Raji (cell line): ENCODE measurements around the gene GPBAR1.

Source experiments
- POLR2A ChIP-seq: IDR thresholded peaks from 2 replicates; pipeline ENCODE4 v1.6.1; 2011; ENCODE audit warnings: low read depth, low read length, control low read depth; ENCODE audit not compliant: insufficient read depth

The GPBAR1 gene

DNA sequence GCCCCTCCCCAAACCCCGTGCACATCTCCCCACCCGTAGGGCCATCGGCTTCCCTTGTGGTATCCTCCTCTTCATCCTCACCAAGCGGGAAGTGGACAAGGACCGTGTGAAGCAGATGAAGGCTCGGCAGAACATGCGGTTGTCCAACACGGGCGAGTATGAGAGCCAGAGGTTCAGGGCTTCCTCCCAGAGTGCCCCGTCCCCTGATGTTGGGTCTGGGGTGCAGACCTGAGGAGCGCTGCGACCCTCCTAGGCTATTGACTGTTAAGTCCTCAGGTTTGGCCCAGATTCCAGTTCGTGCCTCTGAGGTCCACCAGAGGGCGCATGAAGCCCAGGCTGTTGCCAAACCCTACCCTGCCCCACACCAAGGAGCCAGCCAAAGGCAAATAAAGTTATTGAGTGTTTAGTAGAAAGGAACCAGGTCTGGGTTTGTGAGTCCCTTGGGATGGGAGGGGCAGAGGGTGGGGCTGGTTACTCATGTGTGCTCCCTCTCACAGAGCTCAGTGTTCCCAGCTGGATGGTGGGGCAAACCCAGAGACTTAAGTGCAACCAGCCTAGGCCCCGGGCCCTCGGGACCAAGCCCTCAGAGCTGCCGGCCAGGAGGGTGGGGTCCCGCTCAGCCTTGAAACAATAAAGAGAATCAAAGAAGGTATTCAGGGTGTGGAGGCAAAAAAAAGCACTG is 11.9 kb downstream of the GPBAR1 start:
- TF ChIP-seq POLR2A, result 0 out of 2 replicates have a peak, but pooled peaks have one; percentile 17

DNA sequence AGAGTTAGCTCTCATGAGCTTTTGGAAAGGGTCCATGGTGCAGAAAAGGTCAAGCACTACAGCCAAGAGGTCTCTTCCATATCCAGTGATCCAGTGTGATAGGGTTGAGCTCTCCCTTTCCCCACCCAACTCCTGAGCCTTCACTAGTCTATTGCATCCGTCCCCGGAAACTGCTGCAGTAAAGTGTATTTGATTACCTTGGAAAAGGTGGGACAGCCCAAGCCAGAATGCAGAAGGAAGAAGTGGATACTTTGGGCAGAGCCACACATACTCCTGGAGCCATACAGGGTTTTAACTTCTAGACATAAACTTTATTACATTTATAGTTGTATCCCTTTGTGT is 13.1 kb downstream of the GPBAR1 start:
- no peak for TF ChIP-seq POLR2A

DNA sequence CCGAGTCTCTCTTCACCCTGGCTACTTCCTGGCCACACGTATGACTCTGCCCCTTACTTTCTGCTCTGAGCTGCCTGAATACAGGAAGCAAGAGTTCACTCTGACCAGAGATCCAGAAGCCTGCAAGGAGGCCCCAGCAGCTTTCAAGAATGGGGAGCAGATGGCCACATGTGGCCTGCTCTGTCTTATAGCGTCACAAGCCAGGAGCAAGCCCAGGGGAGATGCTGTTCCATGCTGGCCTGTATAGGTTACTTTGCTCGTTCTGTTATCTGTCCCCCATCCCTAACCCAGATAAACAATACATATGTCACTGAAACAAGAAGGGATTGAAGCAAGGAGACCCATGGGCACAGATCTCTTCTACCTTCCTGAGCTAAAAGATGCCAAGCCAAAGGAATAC is 13.8 kb downstream of the GPBAR1 start:
- no peak for TF ChIP-seq POLR2A

DNA sequence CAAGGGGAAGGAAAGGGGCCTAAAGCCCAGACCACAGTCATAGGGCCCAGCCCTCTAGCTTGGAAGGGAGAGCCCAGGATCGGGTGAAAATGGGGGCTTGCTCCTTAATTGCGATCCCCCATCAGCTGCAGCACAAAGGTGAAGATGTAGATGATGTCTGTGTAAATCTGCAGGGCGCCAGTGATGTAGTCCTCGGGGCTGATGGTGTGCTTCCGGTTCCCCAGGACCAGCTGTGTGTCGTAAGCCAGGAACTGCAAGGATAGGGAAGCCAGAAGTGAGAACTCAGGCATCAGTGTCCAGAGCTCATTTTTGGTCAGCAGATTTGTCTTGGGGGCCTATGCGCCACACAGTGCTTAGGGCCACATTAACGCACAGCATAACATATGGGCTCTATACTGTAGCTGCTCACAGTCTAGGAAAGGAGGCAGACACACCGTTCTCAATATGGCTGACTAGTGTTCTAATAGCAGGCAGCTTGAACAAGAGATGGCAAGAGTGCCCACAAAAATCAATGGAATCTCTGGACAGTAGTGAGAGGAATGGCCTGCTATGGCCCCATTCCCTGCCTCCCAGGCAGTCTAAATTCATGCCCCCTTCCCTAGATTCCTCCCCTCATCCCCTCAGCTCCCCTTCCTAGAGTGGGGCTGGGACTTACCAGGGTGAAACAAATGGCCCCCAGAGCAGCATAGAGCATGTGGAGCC is 14.7 kb downstream of the GPBAR1 start:
- TF ChIP-seq POLR2A, result no peak

DNA sequence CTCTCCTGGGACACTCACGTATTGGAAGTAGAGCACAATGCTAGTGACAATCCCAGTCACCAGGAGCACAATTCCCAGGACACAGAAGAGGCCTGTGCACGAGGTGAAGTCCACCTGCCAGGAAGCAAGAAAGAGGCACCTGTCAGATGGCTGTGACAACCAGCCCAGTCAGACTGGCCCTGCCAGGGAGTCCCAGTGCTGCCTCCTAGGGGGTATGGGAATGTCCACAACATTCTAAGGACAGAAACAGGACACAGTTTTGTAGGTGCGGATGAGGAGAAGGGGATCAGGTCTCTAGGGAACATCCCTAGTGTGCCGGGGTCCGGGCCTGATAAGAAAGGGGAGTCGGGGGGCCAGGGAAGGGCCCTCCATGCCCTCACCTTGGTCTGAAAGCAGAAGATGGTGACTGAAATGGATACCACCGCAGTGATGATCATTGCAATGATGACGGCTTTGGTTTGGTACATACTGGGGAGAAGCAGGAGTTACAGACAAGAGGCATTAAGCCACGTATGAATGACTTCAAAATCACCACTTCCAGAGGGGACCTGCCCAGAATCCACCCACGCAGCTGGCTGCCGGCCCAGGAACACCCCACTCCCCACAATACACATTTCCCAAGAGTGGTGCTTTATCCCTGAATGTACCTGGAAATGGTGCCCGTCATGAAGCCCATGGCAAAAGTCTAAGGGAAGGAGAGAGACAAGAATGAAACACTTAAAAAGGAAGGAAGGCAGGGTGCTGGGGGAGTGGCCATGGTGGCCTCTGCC is 16.4 kb downstream of the GPBAR1 start:
- no peak for TF ChIP-seq POLR2A

DNA sequence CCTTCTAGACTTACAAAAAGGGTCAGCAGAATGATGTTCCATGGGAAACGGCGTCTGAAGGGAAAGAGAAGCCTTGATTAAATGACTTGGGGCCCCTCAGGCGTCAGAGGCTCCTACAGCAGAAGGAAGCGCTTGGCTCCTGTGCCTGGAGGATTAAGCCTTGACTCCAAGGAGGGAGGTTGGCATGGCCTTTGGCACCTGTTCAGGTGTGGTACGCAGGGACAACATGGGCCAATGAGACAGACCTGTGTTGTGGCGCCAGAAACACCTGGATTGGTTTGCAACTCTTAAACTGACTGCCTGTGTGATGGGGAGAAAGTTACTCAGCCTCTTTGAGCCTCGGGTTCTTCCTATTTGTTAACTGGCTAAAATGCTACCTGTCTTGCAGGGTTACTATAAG is 17.1 kb downstream of the GPBAR1 start:
- no peak for TF ChIP-seq POLR2A

DNA sequence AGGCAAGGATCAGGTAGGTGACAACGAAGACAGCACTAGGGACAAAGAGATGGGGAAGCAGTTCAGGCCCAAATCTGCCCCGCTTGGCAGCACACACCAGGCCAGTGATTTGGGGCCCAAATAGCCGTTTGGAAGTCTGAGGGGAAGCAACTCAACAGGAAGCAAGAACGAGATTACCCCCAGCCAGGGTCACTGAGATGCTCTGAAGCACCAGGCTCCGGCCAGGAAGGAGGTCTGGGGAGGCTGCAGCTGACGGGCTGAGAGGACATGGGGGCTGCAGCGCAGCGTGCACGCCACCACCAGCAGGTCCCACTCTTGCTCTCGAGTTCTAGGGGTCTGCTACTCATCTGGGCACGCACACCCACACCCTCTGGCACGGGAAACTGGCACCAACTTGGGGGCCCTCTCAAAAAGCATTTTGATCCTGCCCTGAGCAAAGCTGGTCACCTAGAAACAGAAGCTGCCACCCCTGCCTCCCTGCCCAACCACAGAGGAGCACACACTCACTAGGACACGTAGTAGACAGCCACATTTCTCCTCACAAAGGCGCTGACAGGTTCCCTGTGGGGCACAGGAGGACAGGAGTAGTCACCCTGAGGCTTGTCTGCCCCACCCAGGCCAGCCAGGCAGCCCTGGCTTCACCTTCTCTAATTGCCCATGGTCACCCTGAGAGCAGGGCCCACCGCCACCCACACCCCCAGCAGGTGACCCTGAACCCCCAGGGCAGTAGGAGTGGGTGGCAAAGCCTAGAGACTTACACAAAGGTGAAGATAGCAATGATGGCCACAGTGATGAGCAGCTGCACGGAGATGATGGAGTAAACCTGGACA is 17.9 kb downstream of the GPBAR1 start:
- TF ChIP-seq POLR2A, result no peak

DNA sequence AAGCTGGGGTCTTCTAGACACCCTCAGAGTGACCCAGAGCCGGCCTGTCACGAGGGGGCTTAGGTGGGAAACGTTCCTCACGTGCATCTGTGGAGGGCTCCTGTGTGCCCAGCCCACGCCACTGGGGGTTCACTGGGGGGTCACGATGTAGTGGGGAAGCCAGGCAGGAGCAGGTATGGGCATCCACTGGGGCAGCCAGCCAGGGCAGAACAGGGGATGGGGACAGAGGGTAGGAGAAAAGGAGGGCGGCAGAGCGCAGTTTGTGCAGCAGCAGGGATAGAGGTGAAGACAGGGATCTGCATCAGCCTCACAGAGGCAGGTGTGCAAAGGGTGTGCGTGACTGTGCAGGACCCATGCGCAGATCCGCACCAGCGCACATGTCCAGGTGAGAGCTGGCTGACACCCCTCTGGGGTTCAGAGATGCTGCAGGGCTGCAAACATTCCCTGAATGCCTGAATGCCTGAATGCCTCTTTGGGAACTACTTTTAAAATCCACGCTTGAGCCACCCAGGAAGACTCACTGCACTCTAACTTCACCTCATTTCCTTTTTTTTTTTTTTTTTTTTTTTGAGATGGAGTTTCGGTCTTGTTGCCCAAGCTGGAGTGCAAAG is 19.6 kb downstream of the GPBAR1 start:
- no peak for TF ChIP-seq POLR2A

DNA sequence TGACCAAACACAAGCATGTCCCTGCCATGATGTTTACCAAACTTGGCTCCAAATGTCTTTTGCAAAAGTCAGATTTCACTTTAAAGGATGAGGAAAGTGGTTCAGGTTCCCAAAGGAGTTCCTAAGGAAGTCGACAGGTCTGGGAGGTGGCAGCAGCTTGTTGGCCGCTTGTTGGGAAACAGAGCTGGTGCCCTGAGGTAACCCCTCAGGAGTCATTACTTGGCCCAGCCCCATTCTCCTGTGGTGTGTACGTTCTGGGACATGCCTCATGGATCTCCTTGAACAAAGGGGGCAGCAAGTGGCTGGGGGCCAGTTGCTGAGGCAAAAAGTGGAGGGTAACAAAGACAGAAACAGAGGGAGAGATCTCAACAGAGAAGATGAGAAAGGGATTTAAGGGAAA is 20.6 kb downstream of the GPBAR1 start:
- no peak for TF ChIP-seq POLR2A

DNA sequence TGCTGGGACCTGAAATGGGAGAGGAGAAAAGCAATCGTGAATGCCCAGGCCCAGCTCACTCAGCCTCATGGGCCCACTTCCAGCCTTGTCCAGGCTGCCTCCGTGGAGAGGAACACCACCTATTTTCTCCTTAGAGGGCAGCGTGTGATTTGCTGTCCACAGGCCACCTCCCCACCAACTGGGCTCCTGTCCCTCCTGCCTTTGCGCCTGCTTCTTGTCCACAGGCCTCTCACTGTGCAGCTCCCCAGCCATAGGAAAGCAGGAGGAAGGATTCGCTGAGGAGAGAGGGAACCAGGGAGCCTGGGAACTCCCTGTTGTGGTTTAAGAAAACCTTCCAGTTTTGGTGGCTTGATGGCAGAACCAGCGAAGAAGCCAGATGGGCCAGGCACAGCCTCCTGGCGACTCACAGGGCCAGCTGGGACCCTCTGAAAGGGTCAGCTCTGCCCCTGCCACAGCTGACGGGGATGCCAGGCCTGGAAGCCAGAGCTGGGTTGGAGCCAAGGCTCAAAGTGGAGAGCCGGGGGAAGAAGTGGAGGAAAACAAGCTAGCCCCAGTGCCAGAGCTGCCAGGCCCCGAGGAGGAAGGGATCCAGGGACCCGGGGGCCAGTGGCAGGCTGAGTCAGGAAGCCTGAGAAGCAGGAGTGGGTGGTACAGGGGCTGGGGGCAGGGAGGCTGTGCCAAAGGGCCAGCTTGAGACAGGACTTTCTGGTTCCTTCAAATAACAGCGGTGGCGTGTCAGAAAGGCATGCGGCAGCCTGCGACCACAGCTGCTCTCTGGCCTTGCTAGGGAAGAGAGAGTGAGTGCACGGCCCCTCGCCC is 21.6 kb downstream of the GPBAR1 start:
- no peak for TF ChIP-seq POLR2A

DNA sequence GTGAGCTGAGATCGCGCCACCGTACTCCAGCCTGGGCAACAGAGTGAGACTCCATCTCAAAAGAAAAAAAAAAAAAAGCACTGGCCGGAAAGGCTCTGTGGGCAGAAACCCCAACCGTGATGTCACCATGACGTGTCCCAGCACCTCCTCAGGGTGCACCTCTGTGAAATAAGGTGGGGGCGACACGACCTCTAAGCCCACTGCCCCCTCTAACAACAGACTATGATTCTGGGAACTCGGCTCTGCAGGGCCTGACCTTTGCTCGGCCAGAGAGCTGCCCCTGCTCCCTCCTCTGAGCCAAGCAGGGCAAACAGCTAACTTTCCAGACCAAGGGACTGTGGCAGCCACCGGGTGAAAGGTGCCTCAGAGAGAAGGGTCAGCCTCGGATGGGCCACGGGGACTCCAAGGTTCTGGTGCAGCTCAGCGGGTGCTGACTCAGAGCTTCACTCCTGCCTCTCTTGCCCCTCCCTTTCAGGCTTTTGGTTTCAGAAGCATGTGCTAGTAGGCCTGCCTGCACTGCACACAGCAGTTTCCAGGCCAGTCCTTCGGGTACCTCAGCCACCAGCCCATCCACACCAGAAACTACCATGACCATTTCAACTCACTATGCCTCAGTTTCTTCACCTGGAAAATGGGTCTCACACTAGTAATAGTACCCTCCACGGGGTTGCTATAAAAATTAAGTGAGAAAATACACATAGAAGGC is 23.4 kb downstream of the GPBAR1 start:
- TF ChIP-seq POLR2A, result no peak

DNA sequence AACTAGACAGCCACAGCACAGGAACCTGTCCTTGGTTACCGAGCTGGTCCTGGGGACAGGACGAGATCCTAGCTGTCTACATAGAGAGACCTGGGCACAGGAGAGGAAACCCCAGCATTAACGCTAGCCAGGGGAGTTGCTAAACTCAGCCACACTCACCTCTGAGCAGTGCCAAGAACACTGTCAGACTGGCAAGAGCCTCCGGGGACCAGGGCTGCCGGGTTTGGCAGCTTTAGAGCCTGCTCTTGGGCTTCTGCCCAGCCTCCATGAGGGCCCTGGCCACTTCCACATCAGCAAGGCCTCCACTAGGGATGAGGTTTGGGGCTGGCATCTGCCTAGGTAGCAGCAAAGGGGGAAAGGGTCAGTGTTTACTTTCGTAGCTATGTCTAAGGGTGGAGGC is 24.8 kb downstream of the GPBAR1 start:
- no peak for TF ChIP-seq POLR2A

DNA sequence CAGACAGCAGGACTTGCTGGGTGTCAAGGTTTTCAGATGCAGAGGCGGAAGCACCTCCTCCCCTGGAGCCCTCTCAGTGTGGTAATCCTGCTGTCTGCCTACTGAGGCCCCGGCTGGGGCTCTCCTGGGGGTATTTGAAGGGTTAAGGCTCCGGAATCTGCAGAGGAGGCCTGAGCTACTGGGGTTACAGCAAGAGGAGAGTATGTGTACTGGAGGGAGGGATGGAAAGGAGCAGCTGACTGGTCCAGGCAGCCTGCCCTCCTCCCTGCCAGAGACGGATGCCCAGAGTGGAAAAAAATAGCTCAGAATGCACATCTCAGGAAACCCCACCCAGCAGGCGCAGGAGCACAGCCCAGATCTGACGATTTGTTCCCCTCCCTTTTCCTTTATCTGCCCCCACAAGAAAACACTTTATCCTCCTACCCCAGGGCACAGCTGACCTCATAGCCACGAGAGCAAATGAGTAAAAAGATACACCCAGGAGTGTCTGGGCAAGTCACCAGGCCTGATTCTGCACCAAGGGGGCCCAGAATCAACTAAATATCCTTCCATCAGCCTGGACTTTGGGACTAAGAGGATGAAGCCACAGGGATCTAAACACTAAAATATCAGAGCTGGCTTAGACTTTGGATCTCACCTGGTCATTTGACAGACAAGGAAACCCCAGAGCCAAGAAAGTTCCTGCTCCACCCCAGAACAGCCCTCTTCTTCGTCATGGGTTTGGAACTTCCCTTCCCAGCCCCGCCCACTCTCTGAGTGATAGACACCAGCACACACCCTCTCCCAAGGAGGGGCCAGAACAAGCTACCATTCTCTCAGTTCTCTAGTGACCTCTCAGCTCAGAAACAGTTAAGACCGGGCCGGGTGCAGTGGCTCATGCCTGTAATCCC is 26.0 kb downstream of the GPBAR1 start:
- no peak for TF ChIP-seq POLR2A
